Psoas muscle (tissue), 8 donors: ENCODE measurements around the gene TSSK6. TPM values are rescaled to one million over a fixed set of nuclear protein-coding genes. Genes with fewer than 3 reads are reported as not detected.
"Not testable (repeated sequence)": the region's sequence is repeated elsewhere in the genome, so short reads cannot be mapped to it uniquely, and the experiment has no call there.

Experiments used
- ATAC-seq, 4 donors: fragments of 200-7000 bp; cut with Tn5 transposase; one replicate each; pipeline ENCODE4 v1.9.1; 2020; ENCODE audit warnings: moderate library complexity in 3 of 4, mild to moderate bottlenecking in 2 of 4
- DNase-seq, 2 donors: peaks; one replicate each; pipeline ENCODE4 v3.0.0-alpha.2; 2020
- H3K27ac ChIP-seq: fragments of 200-600 bp; one replicate; pipeline ENCODE4 v1.8.0; 2022
- H3K27me3 ChIP-seq, 3 donors: fragments of 200-600 bp in 1 of 3; one replicate each; pipeline versions ENCODE4 v1.6.1 to v1.8.0; 2013 to 2022; ENCODE audit warnings: low read length in 2 of 3, mild to moderate bottlenecking in 2 of 3, moderate library complexity in 1 of 3; ENCODE audit not compliant: insufficient read depth in 3 of 3
- H3K36me3 ChIP-seq, 2 donors: fragments of 200-600 bp in 1 of 2; one replicate each; pipeline versions ENCODE4 v1.6.1 to v1.8.0; 2013 to 2022; ENCODE audit warnings: low read depth in 1 of 2, mild to moderate bottlenecking in 1 of 2, moderate library complexity in 1 of 2; ENCODE audit not compliant: insufficient read depth in 1 of 2
- H3K4me1 ChIP-seq: fragments of 200-600 bp; one replicate; pipeline ENCODE4 v1.8.0; 2022
- H3K4me3 ChIP-seq: fragments of 200-600 bp; one replicate; pipeline ENCODE4 v1.8.0; 2022; ENCODE audit warnings: mild to moderate bottlenecking
- H3K9me3 ChIP-seq: fragments of 200-600 bp; one replicate; pipeline ENCODE4 v1.8.0; 2022
- CTCF ChIP-seq: fragments of 200-600 bp; IDR thresholded peaks from one replicate; pipeline ENCODE4 v1.8.0; 2022; ENCODE audit warnings: antibody characterized with exemption
- WGBS, 3 donors: extraction: QIAGEN DNeasy Blood & Tissue Kit; methylation state at CpG; one replicate each; pipeline versions ENCODE4 v1.1.6 to v1.1.7; 2013; 5-methylcytosine and 5-hydroxymethylcytosine counted together
- intact Hi-C, 2 donors: fragments of 100-400 bp; cut with DNase I; formaldehyde crosslinking; loops; one replicate each; pipeline versions ENCODE4 v1.11.0 to v1.14.2; 2022
- polyA plus RNA-seq, 3 donors: library from polyadenylated mRNA; stranded (reverse); fragments of 200-250 nt; gene quantifications; one replicate each; pipeline ENCODE4 v1.2.3, GENCODE V29; 2013
- total RNA-seq, 4 donors: library from RNA; stranded (reverse); fragmentation: NEBNext Ultra II Directional in 2 of 4; extraction: Animal tissue kit (Norgen Biotek cat#: 25700) in 2 of 4; gene quantifications; one replicate each; pipeline versions ENCODE4 v1.2.1 to v1.2.4, GENCODE V29; 2021 to 2023
- donor health status: healthy with polysubstance abuse.
- donor health status: DM: no; HTN: no; CAD: no; lungs with moderate emphysema.
- donor health status: Bipolar disorder and iron deficiency.
- donor health status: healthy.
- donor health status: DM: yes; HTN: yes; CAD: no.
- donor health status: DM: no; HTN: no; CAD: no.
- donor health status: DM: no; HTN: no; CAD: no.
- donor health status: DM: yes; HTN: yes; CAD: no.

Gene TSSK6
- total and polyA plus RNA-seq, 7 donors: 0.37 to 3.2 (median 0.99) TPM; not detected in 1

DNA sequence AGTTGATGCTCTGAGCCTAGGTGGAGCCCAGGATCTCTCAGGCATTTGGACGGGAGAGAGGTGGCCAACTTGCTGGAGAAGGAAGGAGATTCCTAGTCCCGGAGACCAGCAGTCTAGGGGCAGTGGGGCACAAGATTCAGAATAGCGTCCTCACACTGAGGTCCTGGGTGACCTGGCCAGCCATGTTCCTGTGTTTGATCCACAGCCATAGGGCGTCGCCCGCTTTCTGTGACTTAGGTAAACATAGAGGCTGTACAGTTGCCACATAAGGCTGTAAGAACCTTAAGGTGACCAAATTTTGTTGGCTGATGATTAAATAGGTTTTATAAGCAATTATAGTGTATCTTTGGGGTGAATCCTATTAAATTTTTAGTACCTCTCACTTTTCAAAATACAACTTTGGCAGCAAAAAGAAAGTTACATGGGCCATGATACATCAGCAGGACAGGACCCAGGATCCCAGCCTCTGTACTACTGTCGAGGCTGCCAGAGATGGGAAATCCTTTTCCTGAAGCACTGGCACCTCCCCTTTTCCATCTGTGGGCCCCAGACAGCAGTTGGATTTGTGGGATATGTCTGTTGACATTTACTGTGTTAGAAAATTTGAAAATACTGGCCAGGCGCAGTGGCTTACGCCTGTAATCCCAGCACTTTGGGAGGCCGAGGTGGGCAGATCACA lies 37.5 kb downstream of the TSSK6 start:
- Histone ChIP-seq H3K9me3 (no peaks in the 10 kb centered on the region), H3K36me3 (no peaks in the 10 kb centered on the region), H3K27me3 (no peaks in the 10 kb centered on the region), H3K4me3 (no peak overlapping the region), H3K27ac (no peak overlapping the region), H3K4me1 (peaks cover 27% of the 10 kb centered on the region)
- DNase-seq (peak in 1 of 2 donors; percentile 32), ATAC-seq (no peak)
- WGBS, 3 donors: 90 to 92% (median 91%) methylated on average over 10 of the region's 10 CpGs
- no peak for TF ChIP-seq CTCF
- intact Hi-C loops: loop anchor here in 1 of 2 donors (1.0 kb wide), 1 partner anchor 40 kb away; no protein-coding TSS in a partner anchor

- 64 to 76% (median 70%) methylated on average over 19 of the region's 19 CpGs for WGBS, 3 donors
- intact Hi-C loops: no loop called here
- peak overlapping the region; percentile 78 for H3K27ac ChIP-seq
- ATAC-seq (peak in 3 of 4 donors; percentile 20 to 40 (median 37)), DNase-seq (peak in 1 of 2 donors; percentile 52)
- peaks cover 24% of the 10 kb centered on the region for H3K4me1 ChIP-seq
- no peak overlapping the region for H3K4me3 ChIP-seq
- peak; percentile 21 for TF ChIP-seq CTCF
- H3K9me3 ChIP-seq: no peaks in the 10 kb centered on the region
- H3K27me3 ChIP-seq: no peaks in the 10 kb centered on the region
- no peaks in the 10 kb centered on the region for H3K36me3 ChIP-seq
Measured at GRCh38 chr19:19475849-19476828, 39.2 kb downstream of the TSSK6 start.

DNA sequence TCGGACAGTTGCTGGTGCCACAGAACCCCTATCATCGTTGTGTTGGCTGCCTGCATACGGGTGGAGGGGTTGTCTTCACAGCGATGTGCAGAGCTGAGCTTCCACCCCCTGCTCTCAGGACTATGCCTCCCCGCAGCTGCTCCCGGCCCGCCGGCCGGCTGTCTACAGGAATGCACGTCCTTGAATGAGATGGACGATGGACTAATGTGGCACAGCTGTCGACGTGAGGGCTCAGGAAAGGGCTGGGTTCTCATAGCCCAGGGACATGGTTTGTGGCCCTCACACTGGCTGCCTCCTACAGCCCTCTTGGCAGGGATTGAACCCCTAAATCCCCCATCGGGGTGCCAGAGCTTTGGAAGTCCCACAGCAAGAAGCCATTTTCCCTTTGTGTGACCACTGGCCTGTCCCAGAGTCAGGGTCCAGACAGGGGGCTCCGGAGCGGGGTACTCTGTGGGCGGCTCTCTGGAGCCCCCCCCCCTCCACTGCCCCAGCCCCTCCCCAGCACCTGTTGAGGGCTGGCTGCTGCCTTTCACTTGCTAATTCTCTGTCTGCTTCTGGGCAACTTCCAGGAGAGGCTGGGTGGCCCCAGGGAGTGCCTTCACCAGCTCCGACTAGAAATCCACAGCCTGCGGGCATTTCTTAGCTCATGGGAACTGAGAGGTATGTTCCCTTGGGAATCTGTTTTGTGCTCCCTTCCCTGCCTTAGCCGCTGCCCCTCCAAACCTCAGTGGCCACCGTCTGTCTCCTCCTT lies 40.2 kb downstream of the TSSK6 start:
- intact Hi-C loops: no loop called here
- no peaks in the 10 kb centered on the region for H3K27me3 ChIP-seq
- 28 to 35% (median 30%) methylated on average over 21 of the region's 21 CpGs for WGBS, 3 donors
- no peaks in the 10 kb centered on the region for H3K9me3 ChIP-seq
- TF ChIP-seq CTCF: no peak
- no peaks in the 10 kb centered on the region for H3K36me3 ChIP-seq
- peak overlapping the region; percentile 78 for H3K27ac ChIP-seq
- no peak overlapping the region for H3K4me3 ChIP-seq
- peak; percentile 80 to 91 (median 87) for ATAC-seq
- H3K4me1 ChIP-seq: peaks cover 24% of the 10 kb centered on the region
- peak in 1 of 2 donors; percentile 68 for DNase-seq

GRCh38 chr19:19472106-19472505 lies 43.2 kb downstream of the TSSK6 start:
- H3K27ac ChIP-seq, ATAC-seq, H3K36me3 ChIP-seq, H3K4me3 ChIP-seq, intact Hi-C loops, H3K27me3 ChIP-seq: not testable (repeated sequence)
- DNase-seq: peak in 1 of 2 donors; percentile 0
- Histone ChIP-seq H3K4me1 (peaks cover 24% of the 10 kb centered on the region), H3K9me3 (peaks cover 19% of the 10 kb centered on the region)
- WGBS, 3 donors: 83 to 88% (median 84%) methylated on average over 5 of the region's 5 CpGs
